NT2/D1 (cell line): ENCODE results near the gene SLC4A4.

Experiments used
- DNase-seq: peaks from one replicate; pipeline ENCODE4 v3.0.0-alpha.2; 2011; ENCODE audit warnings: low read depth, low spot score
- H3K27me3 ChIP-seq: 2 replicates; pipeline ENCODE4 v1.6.0; 2011; ENCODE audit warnings: mild to moderate bottlenecking; ENCODE audit not compliant: insufficient read length, insufficient read depth
- H3K36me3 ChIP-seq: 2 replicates; pipeline ENCODE4 v1.6.1; 2011; ENCODE audit warnings: mild to moderate bottlenecking, low read length, mixed read lengths; ENCODE audit not compliant: insufficient read depth, insufficient read length
- H3K4me1 ChIP-seq: 2 replicates; pipeline ENCODE4 v1.5.1; 2011; ENCODE audit not compliant: insufficient read depth, insufficient read length
- H3K4me3 ChIP-seq: 2 replicates; pipeline ENCODE4 v1.5.1; 2011; ENCODE audit warnings: low read depth; ENCODE audit not compliant: insufficient read length
- H3K9ac ChIP-seq: 2 replicates; pipeline ENCODE4 v1.6.0; 2011; ENCODE audit warnings: low read depth; ENCODE audit not compliant: insufficient read length
- H3K9me3 ChIP-seq: 2 replicates; pipeline ENCODE4 v1.5.1; 2011; ENCODE audit warnings: mild to moderate bottlenecking, low read length; ENCODE audit not compliant: insufficient read depth
- SUZ12 ChIP-seq: IDR thresholded peaks from 2 replicates; pipeline ENCODE4 v1.6.1; 2011; ENCODE audit not compliant: insufficient read length, insufficient read depth; ENCODE audit errors: extremely low read depth
- YY1 ChIP-seq: IDR thresholded peaks from 2 replicates; pipeline ENCODE4 v1.6.1; 2011; ENCODE audit not compliant: insufficient read length, insufficient read depth
- ZNF274 ChIP-seq: IDR thresholded peaks from 2 replicates; pipeline ENCODE4 v1.6.1; 2011; ENCODE audit warnings: mild to moderate bottlenecking, low read depth, low read length

SLC4A4 gene

GRCh38 chr4:71356924-71357663 is 18.3 kb downstream of the SLC4A4 start:
- Histone ChIP-seq H3K4me3 (no peak overlapping the region), H3K27me3 (no peaks in the 10 kb centered on the region), H3K9ac (no peak overlapping the region), H3K4me1 (no peaks in the 10 kb centered on the region), H3K36me3 (no peaks in the 10 kb centered on the region), H3K9me3 (no peaks in the 10 kb centered on the region)
- DNase-seq = no peak
- TF ChIP-seq SUZ12 (no peak), YY1 (no peak), ZNF274 (no peak)

- TF ChIP-seq SUZ12 (no peak), YY1 (no peak), ZNF274 (no peak)
- no peak overlapping the region for H3K4me3 ChIP-seq
- no peak overlapping the region for H3K9ac ChIP-seq
- H3K9me3 ChIP-seq = no peaks in the 10 kb centered on the region
- H3K27me3 ChIP-seq = no peaks in the 10 kb centered on the region
- no peak for DNase-seq
- no peaks in the 10 kb centered on the region for H3K36me3 ChIP-seq
- H3K4me1 ChIP-seq = no peaks in the 10 kb centered on the region
Measured at GRCh38 chr4:71360844-71361243, 22.0 kb downstream of the SLC4A4 start.

DNA sequence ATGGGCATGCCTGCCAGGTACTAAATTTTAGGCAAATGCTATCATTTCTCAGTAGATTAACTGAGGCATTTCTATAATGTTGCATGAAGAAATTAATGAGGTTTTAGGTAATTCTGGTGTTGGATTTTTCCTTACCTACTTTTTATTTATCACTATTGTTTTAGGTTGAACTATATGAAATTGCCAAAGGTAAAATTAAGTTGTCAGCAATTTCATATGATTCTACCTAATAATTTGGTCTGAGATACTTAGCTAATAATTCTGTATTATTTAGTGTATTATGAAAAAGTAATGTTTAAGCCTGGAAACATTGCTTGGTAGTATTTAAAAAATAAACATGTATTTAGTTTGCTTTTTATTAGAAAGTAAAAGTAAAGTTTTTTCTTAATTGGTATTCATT is 22.7 kb downstream of the SLC4A4 start:
- no peaks in the 10 kb centered on the region for H3K27me3 ChIP-seq
- H3K9ac ChIP-seq = no peak overlapping the region
- no peaks in the 10 kb centered on the region for H3K9me3 ChIP-seq
- no peak for DNase-seq
- no peaks in the 10 kb centered on the region for H3K4me1 ChIP-seq
- H3K36me3 ChIP-seq = no peaks in the 10 kb centered on the region
- TF ChIP-seq YY1 = no peak
- TF ChIP-seq ZNF274 = no peak
- no peak for TF ChIP-seq SUZ12
- no peak overlapping the region for H3K4me3 ChIP-seq

DNA sequence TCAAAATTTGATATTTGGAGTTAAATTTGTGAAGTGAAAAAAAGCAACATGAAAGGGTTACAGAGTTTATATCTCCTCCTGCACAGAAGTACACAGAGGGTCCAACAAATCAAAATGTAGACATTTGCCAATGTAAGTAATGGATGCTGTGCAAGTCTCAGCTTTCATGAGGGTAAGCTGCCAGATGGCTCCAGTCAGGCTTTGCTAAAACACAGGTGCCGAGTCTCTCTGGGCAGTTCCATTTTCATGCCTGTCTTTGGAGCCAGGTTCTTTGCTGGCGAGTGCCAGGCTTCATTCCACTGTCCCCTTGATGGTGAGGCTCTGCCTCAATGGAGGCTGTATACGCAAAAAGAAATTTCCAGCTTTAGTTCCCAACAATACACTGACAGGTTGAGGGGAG is 27.9 kb downstream of the SLC4A4 start:
- Histone ChIP-seq H3K27me3 (no peaks in the 10 kb centered on the region), H3K9ac (no peak overlapping the region), H3K4me3 (no peak overlapping the region), H3K9me3 (no peaks in the 10 kb centered on the region), H3K36me3 (no peaks in the 10 kb centered on the region), H3K4me1 (no peaks in the 10 kb centered on the region)
- TF ChIP-seq ZNF274 = no peak
- no peak for TF ChIP-seq YY1
- TF ChIP-seq SUZ12 = no peak
- DNase-seq = no peak

GRCh38 chr4:71367546-71367945 is 28.7 kb downstream of the SLC4A4 start:
- DNase-seq = no peak
- Histone ChIP-seq H3K27me3 (no peaks in the 10 kb centered on the region), H3K9me3 (no peaks in the 10 kb centered on the region), H3K9ac (no peak overlapping the region), H3K4me1 (no peaks in the 10 kb centered on the region), H3K4me3 (no peak overlapping the region), H3K36me3 (no peaks in the 10 kb centered on the region)
- TF ChIP-seq SUZ12 = no peak
- no peak for TF ChIP-seq ZNF274
- no peak for TF ChIP-seq YY1

GRCh38 chr4:71368906-71369305 is 30.1 kb downstream of the SLC4A4 start:
- Histone ChIP-seq H3K9ac (no peak overlapping the region), H3K36me3 (no peaks in the 10 kb centered on the region), H3K9me3 (no peaks in the 10 kb centered on the region), H3K4me1 (no peaks in the 10 kb centered on the region), H3K4me3 (no peak overlapping the region), H3K27me3 (no peaks in the 10 kb centered on the region)
- TF ChIP-seq YY1 (no peak), SUZ12 (no peak), ZNF274 (no peak)
- DNase-seq = no peak

DNA sequence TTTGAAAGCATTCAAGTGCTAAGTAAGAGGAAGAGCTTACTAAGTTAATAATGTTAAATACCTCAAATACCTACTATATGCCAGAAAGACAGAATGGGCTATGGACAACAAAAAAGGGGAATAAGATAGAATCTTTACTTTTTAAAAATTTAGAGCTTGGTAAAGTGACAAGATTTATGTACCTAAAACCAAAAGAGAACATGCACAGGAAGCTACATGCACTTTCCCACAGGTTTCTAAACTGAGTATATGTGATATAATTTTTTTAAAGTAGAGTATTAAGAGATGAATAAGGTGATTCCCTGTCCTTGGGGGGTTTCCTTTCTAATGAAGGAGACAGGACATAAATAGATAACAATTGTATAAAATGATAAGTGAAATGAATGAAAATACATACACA is 30.7 kb downstream of the SLC4A4 start:
- no peaks in the 10 kb centered on the region for H3K9me3 ChIP-seq
- no peaks in the 10 kb centered on the region for H3K27me3 ChIP-seq
- H3K4me3 ChIP-seq = no peak overlapping the region
- no peaks in the 10 kb centered on the region for H3K36me3 ChIP-seq
- no peaks in the 10 kb centered on the region for H3K4me1 ChIP-seq
- TF ChIP-seq ZNF274 (no peak), YY1 (no peak), SUZ12 (no peak)
- DNase-seq = no peak
- no peak overlapping the region for H3K9ac ChIP-seq
